Keratinocyte (primary cell): ENCODE data around the gene LDHB. TPM values are rescaled to one million over a fixed set of nuclear protein-coding genes. Genes with fewer than 3 reads are reported as not detected.

Experiments
- DNase-seq: peaks from one replicate; pipeline ENCODE4 v3.0.0-alpha.2; 2011; ENCODE audit warnings: low read depth, missing footprints, low spot score
- FAIRE-seq: peaks from 2 replicates; lab custom pipeline; 2011; peaks lifted over from hg19 to GRCh38; lab: Jason Lieb, UNC
- H2AFZ ChIP-seq: 2 replicates; pipeline ENCODE4 v1.6.0; 2012; ENCODE audit warnings: low read length, control low read depth, inconsistent platforms; ENCODE audit not compliant: control insufficient read depth
- H3K27ac ChIP-seq: 2 replicates; pipeline ENCODE4 v1.5.1; 2011; ENCODE audit warnings: low read length; ENCODE audit not compliant: control insufficient read depth, insufficient read depth
- H3K27me3 ChIP-seq: 3 replicates; pipeline ENCODE4 v1.6.0; 2011; ENCODE audit warnings: low read length; ENCODE audit not compliant: control insufficient read depth, insufficient read depth; ENCODE audit errors: extremely low read depth
- H3K36me3 ChIP-seq, 2 experiments: 2 replicates in 1 of 2; 3 replicates in 1 of 2; pipeline ENCODE4 v1.5.1; 2011; ENCODE audit warnings: low read length in 2 of 2, mild to moderate bottlenecking in 1 of 2; ENCODE audit not compliant: control insufficient read depth in 2 of 2, insufficient read depth in 2 of 2; ENCODE audit errors: extremely low read depth in 1 of 2
- H3K4me1 ChIP-seq: 3 replicates; pipeline ENCODE4 v1.5.1; 2011; ENCODE audit warnings: low read length; ENCODE audit not compliant: control insufficient read depth, insufficient read depth; ENCODE audit errors: extremely low read depth
- H3K4me2 ChIP-seq: 3 replicates; pipeline ENCODE4 v1.6.0; 2011; ENCODE audit warnings: low read depth, low read length; ENCODE audit not compliant: control insufficient read depth, insufficient read depth; ENCODE audit errors: extremely low read depth
- H3K4me3 ChIP-seq, 3 experiments: fragments of 200-600 bp in 1 of 3; sonication (generic) in 1 of 3; 2 replicates in 2 of 3; 3 replicates in 1 of 3; pipeline ENCODE4 v1.5.1; 2011 to 2016; ENCODE audit warnings: low read length in 3 of 3, mild to moderate bottlenecking in 3 of 3, control low read depth in 2 of 3, inconsistent platforms in 1 of 3, low read depth in 1 of 3, mixed read lengths in 1 of 3, mixed run types in 1 of 3, moderate library complexity in 1 of 3; ENCODE audit not compliant: control insufficient read depth in 2 of 3, insufficient read depth in 2 of 3; ENCODE audit errors: extremely low read depth in 1 of 3
- H3K79me2 ChIP-seq: 2 replicates; pipeline ENCODE4 v1.6.0; 2012; ENCODE audit warnings: low read length; ENCODE audit not compliant: control insufficient read depth, insufficient read depth
- H3K9ac ChIP-seq: 3 replicates; pipeline ENCODE4 v1.6.0; 2011; ENCODE audit warnings: low read length; ENCODE audit not compliant: control insufficient read depth, insufficient read depth; ENCODE audit errors: extremely low read depth
- H3K9me1 ChIP-seq: 3 replicates; pipeline ENCODE4 v1.6.0; 2011; ENCODE audit warnings: low read length; ENCODE audit not compliant: control insufficient read depth, insufficient read depth; ENCODE audit errors: extremely low read depth
- H3K9me3 ChIP-seq: 2 replicates; pipeline ENCODE4 v1.5.1; 2012; ENCODE audit warnings: low read depth, low read length; ENCODE audit not compliant: control insufficient read depth
- H4K20me1 ChIP-seq: 3 replicates; pipeline ENCODE4 v1.6.0; 2011; ENCODE audit warnings: low read length; ENCODE audit not compliant: control insufficient read depth, insufficient read depth; ENCODE audit errors: extremely low read depth
- EZH2 ChIP-seq: IDR thresholded peaks from one replicate; pipeline ENCODE4 v1.6.1; 2012; ENCODE audit warnings: inconsistent platforms, mild to moderate bottlenecking, low read length, moderate library complexity
- dilution Hi-C: fragments of 300-500 bp; cut with MboI; formaldehyde crosslinking; loops from one replicate; pipeline ENCODE4 v1.7.0; 2020; ENCODE audit warnings: low sequenced_read_pairs; ENCODE audit not compliant: extremely low pct_ligation_motif_present
- polyA plus RNA-seq, 5 experiments: library from polyadenylated mRNA; depleted of rRNA in 3 of 5; stranded (reverse) in 3 of 5; stranded (forward) in 1 of 5; unstranded in 1 of 5; fragments of >200 nt; gene quantifications; 1 replicate in 1 of 5; 2 replicates in 3 of 5; 3 replicates in 1 of 5; pipeline versions ENCODE4 v1.2.1 to v1.2.3, GENCODE V29; 2011 to 2012; ENCODE audit warnings: missing spikeins in 2 of 5, low read depth in 1 of 5, low replicate concordance in 1 of 5
- TF ChIP-seq, protein P1 (sequence below), 3 experiments: IDR thresholded peaks in 1 of 3; conservative IDR thresholded peaks in 1 of 3; optimal IDR thresholded peaks in 1 of 3; 2 replicates in 2 of 3; 3 replicates in 1 of 3; pipeline versions ENCODE3 to v1.5.1; 2011; ENCODE audit warnings: low read length in 3 of 3, mild to moderate bottlenecking in 3 of 3, moderate library complexity in 2 of 3, control low read depth in 1 of 3, inconsistent platforms in 1 of 3; ENCODE audit not compliant: insufficient read depth in 2 of 3; ENCODE audit errors: extremely low read depth in 1 of 3

LDHB gene
- polyA plus RNA-seq, 1 donor (not counting 4 experiments of a cell fraction or from before 2014, with no cell fraction given): 1,063 TPM

DNA sequence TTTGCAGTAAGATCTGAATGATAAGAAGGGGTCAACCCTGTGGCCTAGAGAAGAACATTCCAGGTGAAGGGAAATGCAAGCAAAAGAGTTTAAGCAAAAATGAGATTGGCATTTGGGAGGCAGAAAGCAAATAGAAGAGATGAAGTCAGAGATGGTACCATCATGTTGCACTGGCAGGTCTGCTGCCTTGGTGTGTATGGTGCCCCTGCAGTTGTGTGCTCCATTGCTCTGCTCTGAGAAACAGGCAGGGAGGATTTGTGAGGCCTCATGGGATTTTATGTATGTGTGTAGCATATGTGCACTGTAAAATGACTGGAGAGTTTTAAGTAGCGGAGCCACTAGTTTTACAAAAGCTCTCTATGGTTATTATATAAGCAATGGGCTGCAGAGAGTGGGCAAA lies 6.6 kb downstream of the LDHB start:
- Histone ChIP-seq H4K20me1 (no peaks in the 10 kb centered on the region), H3K4me2 (no peak overlapping the region)
- FAIRE-seq: no peak

DNA sequence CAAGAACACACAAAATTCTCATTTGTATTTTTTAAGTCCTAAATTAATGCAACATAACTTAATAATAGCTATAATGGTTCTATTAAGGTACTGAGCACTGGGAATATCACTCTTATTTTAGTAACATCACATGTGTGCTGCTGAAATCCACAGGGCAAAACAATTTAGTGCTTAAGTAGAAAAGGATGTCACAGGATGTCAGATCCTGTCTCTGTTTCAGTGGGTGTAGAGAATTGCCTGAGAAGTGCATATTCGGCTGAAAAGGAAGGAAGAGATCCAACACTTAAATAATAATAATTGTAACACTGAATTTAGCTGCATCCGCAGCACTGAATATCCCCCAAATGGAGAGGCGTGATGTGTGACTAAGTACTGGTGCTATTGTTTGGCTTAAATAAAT lies 8.6 kb downstream of the LDHB start:
- no peak overlapping the region for H2AFZ ChIP-seq
- H3K27me3 ChIP-seq: no peaks in the 10 kb centered on the region
- H3K9ac ChIP-seq: no peak overlapping the region
- H3K9me1 ChIP-seq: no peaks in the 10 kb centered on the region
- no peak overlapping the region for H3K4me3 ChIP-seq
- peaks cover 51% of the 10 kb centered on the region for H3K79me2 ChIP-seq
- FAIRE-seq (no peak), DNase-seq (no peak)
- no peak for TF ChIP-seq EZH2
- TF ChIP-seq, protein P1, sequence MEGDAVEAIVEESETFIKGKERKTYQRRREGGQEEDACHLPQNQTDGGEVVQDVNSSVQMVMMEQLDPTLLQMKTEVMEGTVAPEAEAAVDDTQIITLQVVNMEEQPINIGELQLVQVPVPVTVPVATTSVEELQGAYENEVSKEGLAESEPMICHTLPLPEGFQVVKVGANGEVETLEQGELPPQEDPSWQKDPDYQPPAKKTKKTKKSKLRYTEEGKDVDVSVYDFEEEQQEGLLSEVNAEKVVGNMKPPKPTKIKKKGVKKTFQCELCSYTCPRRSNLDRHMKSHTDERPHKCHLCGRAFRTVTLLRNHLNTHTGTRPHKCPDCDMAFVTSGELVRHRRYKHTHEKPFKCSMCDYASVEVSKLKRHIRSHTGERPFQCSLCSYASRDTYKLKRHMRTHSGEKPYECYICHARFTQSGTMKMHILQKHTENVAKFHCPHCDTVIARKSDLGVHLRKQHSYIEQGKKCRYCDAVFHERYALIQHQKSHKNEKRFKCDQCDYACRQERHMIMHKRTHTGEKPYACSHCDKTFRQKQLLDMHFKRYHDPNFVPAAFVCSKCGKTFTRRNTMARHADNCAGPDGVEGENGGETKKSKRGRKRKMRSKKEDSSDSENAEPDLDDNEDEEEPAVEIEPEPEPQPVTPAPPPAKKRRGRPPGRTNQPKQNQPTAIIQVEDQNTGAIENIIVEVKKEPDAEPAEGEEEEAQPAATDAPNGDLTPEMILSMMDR (optimal IDR thresholded peaks at IDR 0.05 in 1 of 3, IDR thresholded peaks at IDR 0.05 in 1 of 3, conservative IDR thresholded peaks at IDR 0.05 in 1 of 3; ENCODE audit: extremely low read depth in 1 of 3, insufficient read depth in 2 of 3, low read length in 3 of 3): no peak
- H3K4me2 ChIP-seq: no peak overlapping the region
- dilution Hi-C loops: no loop called here
- H3K4me1 ChIP-seq: peaks cover 5% of the 10 kb centered on the region
- peaks cover 16 to 34% of the 10 kb centered on the region in 2 experiments for H3K36me3 ChIP-seq
- H3K27ac ChIP-seq: no peak overlapping the region
- no peaks in the 10 kb centered on the region for H3K9me3 ChIP-seq
- H4K20me1 ChIP-seq: no peaks in the 10 kb centered on the region

More for the DNA sequence above, 6.6 kb downstream of the LDHB start:
- dilution Hi-C loops: no loop called here
- no peak overlapping the region for H2AFZ ChIP-seq
- peaks cover 71% of the 10 kb centered on the region for H3K79me2 ChIP-seq
- no peaks in the 10 kb centered on the region for H3K9me3 ChIP-seq
- TF ChIP-seq, protein P1 (optimal IDR thresholded peaks at IDR 0.05 in 1 of 3, IDR thresholded peaks at IDR 0.05 in 1 of 3, conservative IDR thresholded peaks at IDR 0.05 in 1 of 3; ENCODE audit: extremely low read depth in 1 of 3, insufficient read depth in 2 of 3, low read length in 3 of 3): no peak
- no peak for TF ChIP-seq EZH2
- DNase-seq: no peak
- H3K4me3 ChIP-seq: no peak overlapping the region
- H3K36me3 ChIP-seq: peaks cover 16 to 32% of the 10 kb centered on the region in 2 experiments
- H3K27ac ChIP-seq: no peak overlapping the region
- H3K9me1 ChIP-seq: no peaks in the 10 kb centered on the region
- peaks cover 4% of the 10 kb centered on the region for H3K4me1 ChIP-seq
- no peaks in the 10 kb centered on the region for H3K27me3 ChIP-seq
- H3K9ac ChIP-seq: no peak overlapping the region
